Astrocyte of the hippocampus (primary cell): ENCODE data around the gene STXBP5L.
A peak's percentile ranks its signal among the peaks of the same experiment; 100 is the strongest.
"Not testable (repeated sequence)": the region's sequence is repeated elsewhere in the genome, so short reads cannot be mapped to it uniquely, and the experiment has no call there.

Source experiments
- DNase-seq: peaks from one replicate; pipeline ENCODE4 v3.0.0; 2011; ENCODE audit warnings: low read depth, low spot score

Gene STXBP5L

GRCh38 chr3:121230194-121230593, 322.2 kb downstream of the STXBP5L start:
- DNase-seq, result not testable (repeated sequence)

- peak; percentile 1 for DNase-seq
These were observed 323.9 kb downstream of the STXBP5L start for GRCh38 chr3:121231872-121232271.

DNA sequence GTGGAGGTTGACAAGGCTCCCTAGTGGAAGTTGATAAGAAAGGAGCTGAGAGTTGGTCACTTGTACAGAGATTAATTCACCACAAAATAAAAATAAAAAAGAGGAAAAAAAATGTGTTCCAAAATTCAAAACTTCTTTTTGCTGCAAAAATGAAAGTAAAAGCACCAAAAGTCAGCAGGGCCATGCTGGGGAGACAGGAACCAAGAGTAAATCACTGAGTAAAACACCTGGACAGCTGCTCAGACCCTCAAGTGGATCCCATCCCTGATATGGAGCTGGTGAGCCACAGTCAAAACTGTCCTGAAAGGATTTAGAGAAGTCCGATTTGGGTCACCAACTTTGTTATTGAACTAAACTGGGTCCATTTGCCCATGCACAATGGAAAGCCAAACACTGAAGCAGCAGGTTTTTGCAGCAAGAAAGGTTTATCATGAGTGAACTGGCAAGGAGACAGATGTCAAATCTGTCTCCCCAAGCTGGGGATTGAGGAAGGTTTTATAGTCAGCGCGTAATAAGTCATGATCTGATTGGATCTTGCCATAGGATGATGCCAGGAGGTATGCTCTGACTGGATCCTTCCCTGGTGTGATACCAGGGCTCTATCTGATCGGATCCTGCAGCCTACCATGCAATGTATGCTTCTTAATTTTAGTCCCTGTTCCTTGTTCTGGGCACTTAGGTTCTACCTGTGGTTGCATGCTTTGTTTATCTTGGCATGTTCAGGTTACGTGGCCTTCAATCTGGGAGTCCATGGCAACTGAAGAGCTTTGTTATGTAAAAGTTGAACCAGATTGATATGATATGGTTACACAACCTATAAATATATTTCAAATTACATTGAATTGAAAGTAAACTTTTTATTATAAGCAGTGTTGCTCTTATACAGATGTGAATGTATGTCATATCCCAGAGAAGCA, 324.6 kb downstream of the STXBP5L start:
- no peak for DNase-seq

DNA sequence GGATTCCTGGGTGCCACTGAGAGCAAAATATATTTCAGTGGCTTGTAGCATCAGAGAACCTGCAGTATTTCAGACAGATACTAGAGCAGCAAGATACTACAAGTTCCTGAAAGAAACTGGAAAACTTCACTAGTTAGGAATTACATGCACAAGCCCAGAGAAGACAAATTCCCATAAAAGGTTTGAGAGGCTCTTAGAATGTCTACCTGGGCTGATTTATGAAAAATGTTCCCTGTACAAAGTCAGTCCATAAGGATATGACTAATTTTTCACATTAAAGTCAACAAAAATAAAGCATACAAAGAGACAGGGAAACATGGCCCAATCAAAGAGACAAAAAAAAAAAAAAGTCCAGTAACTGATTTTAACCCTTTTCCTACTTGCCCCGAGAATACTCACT, 335.2 kb downstream of the STXBP5L start:
- DNase-seq, result no peak

DNA sequence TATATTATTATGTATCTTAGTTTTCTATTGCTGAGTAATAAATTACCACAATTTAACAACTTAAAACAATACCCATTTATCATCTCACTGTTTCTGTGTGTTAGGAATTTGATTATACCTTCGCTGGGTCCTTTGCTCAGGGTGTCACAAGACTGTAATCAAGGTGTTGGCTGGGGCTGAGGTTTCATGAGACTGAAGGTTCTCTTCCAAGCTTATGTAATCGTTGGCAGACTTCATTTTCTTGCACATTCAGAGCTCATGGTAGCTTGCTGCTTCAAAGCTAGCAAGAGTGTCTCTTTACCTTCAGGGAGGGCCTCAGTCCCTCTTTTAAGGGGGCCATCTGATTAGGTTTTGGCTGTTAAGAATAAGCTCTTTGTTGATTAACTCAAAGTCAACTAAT, 344.7 kb downstream of the STXBP5L start:
- DNase-seq, result no peak

- no peak for DNase-seq
These were observed 361.4 kb downstream of the STXBP5L start for GRCh38 chr3:121269389-121269788.

DNA sequence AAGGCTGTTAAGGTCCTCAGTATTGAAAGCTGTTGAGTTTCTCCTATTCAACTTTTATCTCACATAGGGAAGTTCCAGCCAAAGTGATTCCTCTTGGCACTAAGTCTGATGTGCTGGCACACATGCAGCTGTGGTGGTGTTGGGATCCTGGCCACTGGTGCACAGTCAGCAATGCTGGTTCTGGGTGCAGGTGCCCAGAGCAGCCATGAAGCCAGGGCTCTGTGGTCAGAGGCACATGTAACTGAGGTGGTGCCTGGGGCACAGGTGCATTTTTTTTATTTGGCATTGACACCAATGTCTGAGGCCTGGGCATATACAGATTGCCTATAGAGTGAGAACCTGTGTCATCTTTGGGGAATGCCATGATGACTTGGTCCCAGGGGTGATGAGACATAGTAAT, 366.4 kb downstream of the STXBP5L start:
- no peak for DNase-seq

DNA sequence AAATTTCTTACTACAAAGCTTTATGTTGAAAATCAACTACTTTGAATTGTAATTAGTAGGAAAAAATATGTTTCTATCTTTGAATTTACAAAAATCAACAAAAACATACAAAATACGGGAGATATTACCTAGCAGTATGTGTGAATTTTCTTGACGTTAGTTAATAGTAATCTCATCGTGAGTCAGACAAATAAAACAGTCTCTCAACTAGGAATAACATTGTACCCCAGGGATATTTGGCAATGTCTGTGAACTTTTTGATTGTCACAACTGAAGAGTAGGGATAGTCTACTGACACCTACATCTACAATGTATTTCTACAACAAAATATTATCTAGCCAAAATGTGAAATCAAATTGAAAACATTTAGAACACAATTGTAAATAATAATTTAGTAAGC, 387.4 kb downstream of the STXBP5L start:
- no peak for DNase-seq

DNA sequence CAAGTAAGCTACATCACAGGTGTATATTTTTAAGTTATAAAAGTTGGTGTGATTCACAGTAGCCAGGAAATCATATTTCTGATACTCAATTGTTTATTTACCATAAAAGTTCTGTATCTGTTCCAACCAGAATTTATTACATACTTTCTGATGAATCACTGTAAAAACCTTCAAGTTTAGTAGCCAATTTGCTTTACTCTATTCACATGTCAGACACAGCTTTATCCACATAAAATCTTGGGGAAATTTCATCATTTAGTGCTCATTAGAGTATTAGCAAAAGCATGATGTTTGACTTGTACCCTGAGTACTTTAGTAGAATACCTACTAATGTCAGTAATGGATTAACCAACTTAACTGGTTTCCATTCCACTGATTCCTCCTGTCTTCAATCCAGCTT, 388.0 kb downstream of the STXBP5L start:
- DNase-seq, result peak; percentile 1

DNA sequence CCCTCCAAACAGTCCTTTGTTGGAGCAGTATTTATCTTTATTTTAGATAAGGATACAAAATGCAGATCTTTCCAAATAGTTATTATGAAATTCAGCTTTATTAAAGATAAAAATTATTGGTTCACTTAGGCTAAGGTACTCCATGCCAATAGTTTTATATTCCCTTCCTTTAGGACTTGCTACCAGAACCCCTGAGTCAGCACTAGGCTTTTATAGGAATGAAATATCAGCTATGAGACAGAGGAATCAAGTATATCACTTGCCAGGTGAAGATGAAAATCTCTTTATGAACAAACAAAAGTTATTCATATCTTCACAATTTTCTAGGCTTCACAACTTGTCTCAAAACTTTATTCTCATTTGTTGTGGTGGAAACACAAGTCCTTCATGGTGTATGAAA, 416.3 kb downstream of the STXBP5L start:
- DNase-seq, result no peak

DNA sequence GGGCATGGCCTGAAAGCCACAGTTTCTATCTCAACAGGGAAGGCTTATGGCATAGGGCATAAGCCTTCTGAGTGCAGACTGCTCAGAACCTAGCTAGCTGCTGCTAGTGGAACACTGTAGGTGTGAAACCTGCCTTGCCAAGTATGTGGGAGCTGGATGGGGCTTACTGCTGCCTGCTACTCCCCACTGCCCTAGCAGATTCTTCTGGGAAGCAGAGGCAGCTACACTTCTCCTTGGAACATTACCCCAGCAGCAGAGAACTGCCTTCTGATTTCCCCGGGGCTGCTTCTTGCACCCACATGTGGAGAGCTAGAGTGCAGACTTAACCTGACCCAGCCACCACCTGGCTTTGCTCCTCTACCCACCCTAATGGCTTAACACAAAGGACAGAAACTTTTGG, 422.1 kb downstream of the STXBP5L start:
- DNase-seq, result no peak

- peak; percentile 1 for DNase-seq
These were observed 422.6 kb downstream of the STXBP5L start for GRCh38 chr3:121330634-121331033.

DNA sequence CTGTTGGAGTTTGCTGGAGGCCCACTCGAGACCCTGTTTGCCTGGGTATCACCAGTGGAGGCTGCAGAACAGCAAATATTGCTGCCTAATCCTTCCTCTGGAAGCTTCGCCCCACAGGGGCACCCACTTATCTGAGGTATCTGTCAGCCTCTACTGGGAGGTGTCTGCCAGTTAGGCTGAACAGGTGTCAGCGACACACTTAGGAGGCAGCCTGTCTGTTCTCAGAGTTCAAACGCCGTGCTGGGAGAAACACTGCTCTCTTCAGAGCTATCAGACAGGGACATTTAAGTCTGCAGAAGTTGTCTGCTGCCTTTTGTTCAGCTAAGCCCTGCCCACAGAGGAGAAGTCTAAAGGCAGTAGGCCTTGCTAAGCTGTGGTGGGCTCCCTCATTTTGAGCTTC, 448.0 kb downstream of the STXBP5L start:
- not testable (repeated sequence) for DNase-seq

GRCh38 chr3:121362035-121362734, 454.2 kb downstream of the STXBP5L start:
- no peak for DNase-seq

GRCh38 chr3:121388308-121388707, 480.3 kb downstream of the STXBP5L start:
- DNase-seq, result not testable (repeated sequence)

GRCh38 chr3:121395967-121396366, 488.0 kb downstream of the STXBP5L start:
- not testable (repeated sequence) for DNase-seq

GRCh38 chr3:121398051-121398450, 490.0 kb downstream of the STXBP5L start:
- DNase-seq, result not testable (repeated sequence)

DNA sequence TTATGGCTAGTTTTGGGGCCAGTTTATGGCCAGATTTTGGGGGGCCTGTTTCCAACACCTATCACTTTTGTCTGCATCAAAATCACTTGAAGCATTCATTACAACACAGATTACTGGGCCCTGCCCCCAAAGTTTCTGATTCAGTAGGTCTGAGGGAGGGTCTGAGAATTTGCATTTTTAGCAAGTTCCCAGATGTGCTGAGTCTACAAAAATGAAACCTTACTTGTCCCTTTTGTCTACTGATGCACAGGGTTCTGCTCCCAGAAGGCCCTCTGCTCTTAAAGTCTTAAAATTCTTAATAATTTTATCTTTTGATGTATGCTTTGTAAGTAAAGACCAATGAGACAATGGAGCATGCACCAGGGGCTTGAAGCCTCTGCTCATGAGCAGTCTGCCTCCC, 491.8 kb downstream of the STXBP5L start:
- DNase-seq, result no peak

GRCh38 chr3:121405631-121406030, 497.6 kb downstream of the STXBP5L start:
- no peak for DNase-seq

DNA sequence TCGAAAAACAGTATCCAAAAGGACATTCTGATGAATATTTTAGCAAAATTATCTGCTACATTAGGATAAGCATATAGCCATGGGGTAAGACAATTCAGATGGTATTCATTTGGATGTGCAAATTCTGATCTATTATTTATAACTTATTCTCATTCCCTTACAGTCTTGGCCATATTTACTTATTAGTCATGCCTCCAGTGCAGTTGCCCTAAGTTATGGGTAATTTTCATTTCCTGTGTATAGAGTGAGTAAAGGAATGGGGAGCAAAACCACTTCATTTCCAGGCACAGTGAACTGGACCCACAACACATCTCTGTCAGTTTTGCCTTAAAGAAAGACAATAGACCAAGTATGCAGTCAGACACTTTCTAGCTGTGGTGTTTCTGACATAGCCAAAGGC, 503.5 kb downstream of the STXBP5L start:
- no peak for DNase-seq

DNA sequence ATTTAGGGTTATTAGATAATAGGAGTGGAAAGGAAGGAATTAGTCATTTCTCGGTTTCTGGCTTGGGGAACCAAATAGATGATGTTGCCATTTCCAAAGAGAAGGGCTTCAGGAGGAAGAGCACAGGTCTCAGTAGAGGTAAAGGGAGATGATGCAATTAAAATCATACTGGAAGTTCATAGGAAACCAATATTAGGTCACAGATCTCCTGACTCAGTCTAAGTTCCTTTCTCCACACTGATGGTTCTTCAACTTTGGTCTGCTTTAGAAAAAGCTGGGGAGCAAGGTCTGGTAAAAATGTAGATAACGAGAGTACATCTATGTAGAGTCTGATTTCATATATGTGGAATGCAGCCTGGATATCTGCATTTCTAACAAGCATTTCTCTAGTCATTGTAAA, 506.9 kb downstream of the STXBP5L start:
- DNase-seq, result no peak

DNA sequence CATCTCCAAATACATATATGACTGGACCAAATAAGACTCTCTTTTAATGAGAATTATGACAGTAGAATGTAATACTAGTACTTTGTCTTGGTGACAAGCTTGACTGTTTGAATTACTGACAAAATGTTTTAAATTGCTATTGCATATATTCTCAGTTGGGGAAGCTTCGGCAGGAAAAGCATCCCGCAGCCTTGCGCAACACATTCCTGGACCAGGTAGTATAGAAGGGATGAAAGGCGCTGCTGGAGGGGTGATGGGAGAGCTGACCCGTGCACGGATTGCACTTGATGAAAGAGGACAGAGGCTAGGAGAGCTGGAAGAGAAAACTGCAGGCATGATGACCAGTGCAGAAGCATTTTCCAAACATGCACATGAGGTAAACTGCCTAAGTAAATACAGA, 510.2 kb downstream of the STXBP5L start:
- no peak for DNase-seq

DNA sequence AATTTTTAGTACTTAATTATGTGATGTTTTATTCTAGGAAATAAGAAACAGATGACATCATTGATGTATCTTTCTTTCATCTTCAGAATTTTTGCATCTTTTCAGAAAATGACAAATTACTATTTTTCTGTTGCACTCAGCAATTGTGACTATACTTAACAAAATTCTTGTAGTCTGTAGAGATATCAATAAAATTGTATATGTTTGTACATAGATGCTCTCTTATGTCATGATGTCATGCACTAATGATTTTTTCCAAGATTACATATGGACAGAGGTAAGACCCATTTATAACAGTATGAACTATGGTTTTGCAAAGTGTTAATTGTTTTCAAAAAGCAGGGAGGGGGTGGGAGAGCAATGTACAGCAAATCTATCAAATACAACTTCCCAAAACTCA, 516.5 kb downstream of the STXBP5L start:
- no peak for DNase-seq
